Measurements from ENCODE around the gene PHACTR1.

- TF ChIP-seq CTCF (IDR thresholded peaks at IDR 0.05), result no peak
- no peak for TF ChIP-seq MEF2A (IDR thresholded peaks at IDR 0.05; ENCODE audit: borderline replicate concordance, low read depth)
- TF ChIP-seq REST (IDR thresholded peaks at IDR 0.05; ENCODE audit: low read depth, low read length), result no peak
- no peak for TF ChIP-seq GABPA (IDR thresholded peaks at IDR 0.05; ENCODE audit: low read depth)
- TF ChIP-seq POLR2AphosphoS5 (IDR thresholded peaks at IDR 0.05; ENCODE audit: low read depth, low read length), result peak; percentile 38; the same call in 1 of the 2 replicates
- no peak for TF ChIP-seq YY1 (IDR thresholded peaks at IDR 0.05; ENCODE audit: low read depth)
- no peak for TF ChIP-seq FOXM1 (IDR thresholded peaks at IDR 0.05; ENCODE audit: low read depth)
- no peak for TF ChIP-seq MXI1 (IDR thresholded peaks at IDR 0.05; ENCODE audit: low read depth, low read length)
- TF ChIP-seq MAX (IDR thresholded peaks at IDR 0.05; ENCODE audit: low read depth), result peak; percentile 67
- no peak for TF ChIP-seq TEAD4 (IDR thresholded peaks at IDR 0.05; ENCODE audit: borderline replicate concordance, insufficient read depth)
- TF ChIP-seq ZBTB33 (IDR thresholded peaks at IDR 0.05; ENCODE audit: borderline replicate concordance, low read depth), result no peak
- TF ChIP-seq EZH2phosphoT487 (IDR thresholded peaks at IDR 0.05; ENCODE audit: borderline replicate concordance, low read depth), result no peak
- no peak for TF ChIP-seq RXRA (IDR thresholded peaks at IDR 0.05; ENCODE audit: borderline replicate concordance, low read depth)
Observed at GRCh38 chr6:13302751-13303667, 586.4 kb downstream of the PHACTR1 start.

All from SK-N-SH (cell line).